ENCODE measurements around the gene PRSS22. TPM values are rescaled to one million over a fixed set of nuclear protein-coding genes. Genes with fewer than 3 reads are reported as not detected.

PRSS22 gene
- total and polyA plus RNA-seq, 3 donors from 2014 or later, result 0.38 TPM; not detected in 2

- Histone ChIP-seq H3K9me3 (no peaks in the 10 kb centered on the region), H3K4me1 (no peaks in the 10 kb centered on the region), H3K4me3 (peak within 1 kb of the TSS; percentile 36 to 48), H3K27ac (no peak within 1 kb of the TSS), H3K27me3 (no peaks in the 10 kb centered on the region), H3K36me3 (ENCODE audit: low read depth, missing control alignments) (no peaks in the 10 kb centered on the region)
- 55 to 65% methylated on average over 20 to 28 of the region's 28 CpGs for WGBS, 2 donors
- intact Hi-C loops (cut with DNase I; ENCODE audit: low total_unique reads), result no loop called here
- DNase-seq, result no peak
- TF ChIP-seq CTCF (IDR thresholded peaks at IDR 0.05) (no peak), POLR2A (IDR thresholded peaks at IDR 0.05) (no peak)
Measured at GRCh38 chr16:2816751-2817339, 41.1 kb downstream of the PRSS22 start, which contains the start of gene PRSS21. Gene PRSS21 (plus strand): TSS chr16:2817237. CDS start chr16:2817269, 32 bp downstream.

DNA sequence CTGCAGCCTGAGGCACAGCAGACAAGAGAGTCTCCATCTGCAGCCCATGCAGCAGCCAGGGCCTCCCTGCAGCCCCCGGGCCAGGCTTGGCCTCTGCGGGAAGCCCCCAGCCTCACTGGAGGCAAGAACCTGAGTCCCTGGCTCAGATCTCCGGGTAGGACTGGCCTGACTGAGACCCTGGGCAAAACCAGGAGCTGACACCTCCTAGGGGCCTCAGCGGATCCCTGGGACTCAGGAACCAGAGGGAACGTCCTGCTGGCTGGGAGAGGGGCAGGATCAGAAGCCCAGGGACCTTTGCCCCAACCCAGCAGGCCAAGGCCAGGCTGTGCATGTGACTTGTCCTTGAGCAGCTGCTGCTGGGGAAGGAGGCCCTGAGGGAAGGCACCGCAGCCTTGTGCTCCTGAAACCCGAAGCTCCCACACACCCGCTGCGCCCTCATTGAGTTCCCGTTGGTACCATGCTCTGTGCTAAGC is 42.6 kb downstream of the PRSS22 start:
- Histone ChIP-seq H3K27ac (peak overlapping the region in 1 of 2 donors; percentile 4), H3K4me1 (no peaks in the 10 kb centered on the region), H3K4me3 (no peak overlapping the region), H3K36me3 (ENCODE audit: low read depth, missing control alignments) (no peaks in the 10 kb centered on the region), H3K27me3 (no peaks in the 10 kb centered on the region), H3K9me3 (no peaks in the 10 kb centered on the region)
- intact Hi-C loops (cut with DNase I; ENCODE audit: low total_unique reads), result no loop called here
- 49 to 56% methylated on average over 6 to 10 of the region's 10 CpGs for WGBS, 2 donors
- no peak for TF ChIP-seq POLR2A (IDR thresholded peaks at IDR 0.05)
- TF ChIP-seq CTCF (IDR thresholded peaks at IDR 0.05), result no peak
- DNase-seq, result peak; percentile 51

- Histone ChIP-seq H3K27ac (no peak overlapping the region), H3K9me3 (no peaks in the 10 kb centered on the region), H3K4me3 (no peak overlapping the region), H3K27me3 (no peaks in the 10 kb centered on the region), H3K36me3 (ENCODE audit: low read depth, missing control alignments) (no peaks in the 10 kb centered on the region), H3K4me1 (no peaks in the 10 kb centered on the region)
- no peak for DNase-seq
- 82 to 93% methylated on average over 6 to 20 of the region's 20 CpGs for WGBS, 2 donors
- TF ChIP-seq CTCF (IDR thresholded peaks at IDR 0.05), result no peak
- no peak for TF ChIP-seq POLR2A (IDR thresholded peaks at IDR 0.05)
- intact Hi-C loops (cut with DNase I; ENCODE audit: low total_unique reads), result no loop called here
Measured at GRCh38 chr16:2814551-2815298, 43.2 kb downstream of the PRSS22 start.

GRCh38 chr16:2813771-2814221 is 44.2 kb downstream of the PRSS22 start:
- Histone ChIP-seq H3K27me3 (no peaks in the 10 kb centered on the region), H3K27ac (no peak overlapping the region), H3K9me3 (no peaks in the 10 kb centered on the region), H3K4me3 (no peak overlapping the region), H3K36me3 (ENCODE audit: low read depth, missing control alignments) (no peaks in the 10 kb centered on the region), H3K4me1 (no peaks in the 10 kb centered on the region)
- WGBS, 2 donors, result 70 to 75% methylated on average over 6 to 7 of the region's 7 CpGs
- TF ChIP-seq CTCF (IDR thresholded peaks at IDR 0.05) (no peak), POLR2A (IDR thresholded peaks at IDR 0.05) (no peak)
- intact Hi-C loops (cut with DNase I; ENCODE audit: low total_unique reads), result no loop called here
- DNase-seq, result no peak

Data from testis (tissue), 3 donors.